HepG2 (cell line): ENCODE data around the gene UBE2D4. TPM values are rescaled to one million over a fixed set of nuclear protein-coding genes. Genes with fewer than 3 reads are reported as not detected.

Experiments
- ATAC-seq: fragments of 200-7000 bp; cut with Tn5 transposase; 3 replicates; pipeline ENCODE4 v1.9.1; 2020; ENCODE audit warnings: mild to moderate bottlenecking, moderate library complexity
- BruUV-seq: library from RNA; stranded (reverse); fragments of 400-500 nt; replicated peaks from 2 replicates; lab custom pipeline; 2021; lab: Mats Ljungman, UMichigan
- CTCF ChIA-PET: fragments of 300-600 bp; formaldehyde crosslinking; extraction: SDS; loops from one replicate; lab custom pipeline; 2021; ENCODE audit warnings: low total read pairs, inconsistent platforms, low intra/inter-chr PET ratio; lab: Yijun Ruan, JAX
- POLR2A ChIA-PET: fragments of 350-600 bp; sonication (Branson Sonifier 250); formaldehyde crosslinking; loops from one replicate; lab custom pipeline; 2020; ENCODE audit warnings: antibody characterized with exemption, inconsistent platforms; lab: Yijun Ruan, JAX
- DNase-seq: peaks from one replicate; pipeline ENCODE4 v3.0.0-alpha.2; 2015; ENCODE audit warnings: low spot score
- FAIRE-seq: peaks from 3 replicates; lab custom pipeline; 2011; peaks lifted over from hg19 to GRCh38; lab: Jason Lieb, UNC
- H2AFZ ChIP-seq: one replicate; pipeline ENCODE4 v1.6.1; 2011; ENCODE audit warnings: low read length, inconsistent platforms
- H3K27ac ChIP-seq: fragments of 300-600 bp; 3 replicates; pipeline ENCODE4 v1.8.0; 2011; ENCODE audit warnings: mixed run types, mild to moderate bottlenecking, mixed read lengths, low read length, inconsistent platforms; ENCODE audit not compliant: insufficient read depth; ENCODE audit errors: extremely low read length
- H3K27me3 ChIP-seq, 2 experiments: fragments of 200-600 bp in 1 of 2; 2 replicates in 1 of 2; 3 replicates in 1 of 2; pipeline versions ENCODE4 v1.6.0 to v1.8.0; 2011; ENCODE audit warnings: low read length in 2 of 2, mild to moderate bottlenecking in 2 of 2, moderate library complexity in 2 of 2, inconsistent platforms in 1 of 2; ENCODE audit not compliant: insufficient read depth in 2 of 2, control insufficient read depth in 1 of 2
- H3K36me3 ChIP-seq, 2 experiments: fragments of 200-600 bp in 1 of 2; replicated peaks in 1 of 2; 2 replicates in 1 of 2; 3 replicates in 1 of 2; pipeline versions ENCODE4 v1.5.1 to v1.8.0; 2011; ENCODE audit warnings: low read length in 2 of 2, inconsistent platforms in 1 of 2; ENCODE audit not compliant: insufficient read depth in 2 of 2, control insufficient read depth in 1 of 2
- H3K4me1 ChIP-seq: 2 replicates; pipeline ENCODE4 v1.5.1; 2012; ENCODE audit warnings: low read length, inconsistent platforms; ENCODE audit not compliant: insufficient read depth
- H3K4me2 ChIP-seq: 2 replicates; pipeline ENCODE4 v1.6.0; 2011; ENCODE audit warnings: low read depth, low read length, inconsistent platforms
- H3K4me3 ChIP-seq, 3 experiments: fragments of 200-600 bp in 1 of 3; sonication (generic), shearing (Covaris generic) in 1 of 3; replicated peaks in 1 of 3; 2 replicates each; pipeline ENCODE4 v1.5.1; 2011 to 2016; ENCODE audit warnings: low read length in 3 of 3, inconsistent platforms in 2 of 3, low read depth in 2 of 3, mild to moderate bottlenecking in 2 of 3, control low read depth in 1 of 3, mixed read lengths in 1 of 3; ENCODE audit not compliant: insufficient read depth in 1 of 3
- H3K79me2 ChIP-seq: one replicate; pipeline ENCODE4 v1.6.1; 2011; ENCODE audit warnings: low read length, inconsistent platforms; ENCODE audit not compliant: insufficient read depth
- H3K9ac ChIP-seq: 2 replicates; pipeline ENCODE4 v1.6.0; 2011; ENCODE audit warnings: mild to moderate bottlenecking, low read depth, low read length, inconsistent platforms; ENCODE audit not compliant: insufficient read depth
- H3K9me3 ChIP-seq: 2 replicates; pipeline ENCODE4 v1.5.1; 2012; ENCODE audit warnings: mild to moderate bottlenecking, low read length
- H4K20me1 ChIP-seq: 2 replicates; pipeline ENCODE4 v1.6.0; 2011; ENCODE audit warnings: inconsistent platforms, mild to moderate bottlenecking, low read length, moderate library complexity; ENCODE audit not compliant: insufficient read depth
- ELF3 ChIP-seq: IDR thresholded peaks from 2 replicates; pipeline ENCODE4 v1.6.1; 2016; ENCODE audit warnings: missing genetic modification reagents, missing compliant biosample characterization
- EP300 ChIP-seq, 3 experiments: sonication (generic) in 1 of 3; formaldehyde crosslinking in 1 of 3; IDR thresholded peaks; 2 replicates each; pipeline versions ENCODE4 v1.5.1 to v1.6.1; 2011 to 2020; ENCODE audit warnings: low read depth in 2 of 3, low read length in 2 of 3, borderline replicate concordance in 1 of 3, improper control_type of control experiment in 1 of 3, mild to moderate bottlenecking in 1 of 3, missing genetic modification reagents in 1 of 3, moderate library complexity in 1 of 3
- FOXO1 ChIP-seq: sonication (generic); formaldehyde crosslinking; IDR thresholded peaks from 2 replicates; pipeline ENCODE4 v1.4.0; 2020; ENCODE audit warnings: missing genetic modification reagents
- IKZF4 ChIP-seq: sonication (generic); formaldehyde crosslinking; IDR thresholded peaks from 2 replicates; pipeline ENCODE4 v1.5.1; 2020; ENCODE audit warnings: borderline replicate concordance, mild to moderate bottlenecking, low read depth, missing genetic modification reagents; ENCODE audit errors: not compliant biosample characterization
- KDM5A ChIP-seq: fragments of 200-600 bp; sonication (generic); IDR thresholded peaks from 2 replicates; pipeline ENCODE4 v1.7.0; 2018; ENCODE audit warnings: antibody characterized with exemption, mild to moderate bottlenecking, low read length, borderline replicate concordance
- PBX3 ChIP-seq: sonication (generic); formaldehyde crosslinking; IDR thresholded peaks from 2 replicates; pipeline ENCODE4 v1.8.1; 2023; ENCODE audit warnings: missing genetic modification reagents, inconsistent platforms, borderline replicate concordance
- SNAPC2 ChIP-seq: sonication (generic); formaldehyde crosslinking; IDR thresholded peaks from 2 replicates; pipeline ENCODE4 v1.8.1; 2022; ENCODE audit warnings: mild to moderate bottlenecking, missing genetic modification reagents
- SRSF1 ChIP-seq: fragments of 200-400 bp; formaldehyde crosslinking; optimal IDR thresholded peaks from 2 replicates; pipeline ENCODE3; 2017; ENCODE audit warnings: mild to moderate bottlenecking, low read depth, low read length, moderate library complexity
- WGBS: methylation state at CpG from one replicate; pipeline ENCODE4 v1.1.6; 2017; ENCODE audit warnings: low lambda C conversion rate; 5-methylcytosine and 5-hydroxymethylcytosine counted together
- in situ Hi-C: cut with HindIII; loops from 2 replicates; pipeline ENCODE4 v1.10.0; 2017; ENCODE audit warnings: low pct_unique_long_range_greater_than_20kb; ENCODE audit not compliant: extremely low pct_ligation_motif_present
- intact Hi-C: fragments of 100-400 bp; cut with micrococcal nuclease; formaldehyde crosslinking; loops from one replicate; pipeline ENCODE4 v1.10.0; 2022; ENCODE audit not compliant: unreplicated experiment
- polyA plus RNA-seq, 8 experiments: library from polyadenylated mRNA; depleted of rRNA in 3 of 8; stranded (reverse) in 7 of 8; unstranded in 1 of 8; fragments of >200 nt; fragmentation: Illumina TruSeq in 4 of 8; extraction: Trizol in 4 of 8; gene quantifications; 2 replicates each; pipeline versions ENCODE4 v1.2.1 to v1.2.3, GENCODE V29; 2011 to 2016; ENCODE audit warnings: low read depth in 4 of 8, missing spikeins in 1 of 8, mixed read lengths in 1 of 8; ENCODE audit not compliant: insufficient read depth in 1 of 8
- total RNA-seq, 5 experiments: library from RNA; depleted of rRNA; stranded (reverse); fragments of >200 nt; fragmentation: Illumina TruSeq; extraction: Trizol; gene quantifications; 2 replicates each; pipeline ENCODE4 v1.2.3, GENCODE V29; 2016; ENCODE audit warnings: low read depth in 1 of 5
- TF ChIP-seq, protein P1 (sequence below): sonication (generic); formaldehyde crosslinking; IDR thresholded peaks from 2 replicates; pipeline ENCODE4 v1.5.1; 2020; ENCODE audit warnings: mild to moderate bottlenecking, missing genetic modification reagents, borderline replicate concordance
- TF ChIP-seq, protein P2 (sequence below): IDR thresholded peaks from 2 replicates; pipeline ENCODE4 v1.6.1; 2016; ENCODE audit warnings: low read depth, missing genetic modification reagents, missing compliant biosample characterization

UBE2D4 gene
- total and polyA plus RNA-seq, 2 of the 13 experiments (the other 11 are each of a cell fraction or from before 2014, with no cell fraction given), result 9.9 to 16.0 TPM

DNA sequence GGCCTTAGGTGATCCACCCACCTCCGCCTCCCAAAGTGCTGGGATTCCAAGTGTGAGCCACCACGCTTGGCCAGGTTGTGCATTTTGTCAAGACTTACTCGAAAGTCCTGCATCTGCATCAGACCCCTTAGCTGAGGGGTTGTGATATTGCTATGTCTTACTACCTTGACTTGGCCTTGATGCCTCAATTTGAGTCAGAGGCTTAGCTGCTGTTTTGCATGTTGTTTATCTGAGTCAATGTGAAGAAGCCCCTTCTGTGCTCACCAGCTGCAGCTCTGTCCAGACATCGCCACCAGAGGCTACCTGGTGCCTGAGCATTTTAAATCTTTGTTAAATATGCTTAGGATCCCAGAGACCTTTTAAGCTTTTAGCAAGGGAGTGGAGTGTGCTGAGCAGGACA lies 18.1 kb downstream of the UBE2D4 start:
- no peaks in the 10 kb centered on the region for H3K9me3 ChIP-seq
- in situ Hi-C loops (no loop called here), intact Hi-C loops (no loop called here)
- ChIA-PET CTCF (no interaction called here), POLR2A (no interaction called here)
- H3K27me3 ChIP-seq, result no peaks in the 10 kb centered on the region
- H3K36me3 ChIP-seq, result 0 out of 5 replicates have a peak, but pooled peaks cover 0 to 8% of the 10 kb centered on the region in 2 experiments
- no peak overlapping the region for H3K4me3 ChIP-seq
- no peak overlapping the region for H2AFZ ChIP-seq
- no peak overlapping the region for H3K9ac ChIP-seq
- no peaks in the 10 kb centered on the region for H4K20me1 ChIP-seq
- peaks cover 13% of the 10 kb centered on the region for H3K4me1 ChIP-seq
- BruUV-seq, result no TSS peak
- ATAC-seq, result no peak
- WGBS, result 85% methylated on average over 3 of the region's 4 CpGs
- no peak for DNase-seq
- no peaks in the 10 kb centered on the region for H3K79me2 ChIP-seq
- no peak overlapping the region for H3K27ac ChIP-seq
- no peak overlapping the region for H3K4me2 ChIP-seq
- no peak for FAIRE-seq
- TF ChIP-seq, protein P1, sequence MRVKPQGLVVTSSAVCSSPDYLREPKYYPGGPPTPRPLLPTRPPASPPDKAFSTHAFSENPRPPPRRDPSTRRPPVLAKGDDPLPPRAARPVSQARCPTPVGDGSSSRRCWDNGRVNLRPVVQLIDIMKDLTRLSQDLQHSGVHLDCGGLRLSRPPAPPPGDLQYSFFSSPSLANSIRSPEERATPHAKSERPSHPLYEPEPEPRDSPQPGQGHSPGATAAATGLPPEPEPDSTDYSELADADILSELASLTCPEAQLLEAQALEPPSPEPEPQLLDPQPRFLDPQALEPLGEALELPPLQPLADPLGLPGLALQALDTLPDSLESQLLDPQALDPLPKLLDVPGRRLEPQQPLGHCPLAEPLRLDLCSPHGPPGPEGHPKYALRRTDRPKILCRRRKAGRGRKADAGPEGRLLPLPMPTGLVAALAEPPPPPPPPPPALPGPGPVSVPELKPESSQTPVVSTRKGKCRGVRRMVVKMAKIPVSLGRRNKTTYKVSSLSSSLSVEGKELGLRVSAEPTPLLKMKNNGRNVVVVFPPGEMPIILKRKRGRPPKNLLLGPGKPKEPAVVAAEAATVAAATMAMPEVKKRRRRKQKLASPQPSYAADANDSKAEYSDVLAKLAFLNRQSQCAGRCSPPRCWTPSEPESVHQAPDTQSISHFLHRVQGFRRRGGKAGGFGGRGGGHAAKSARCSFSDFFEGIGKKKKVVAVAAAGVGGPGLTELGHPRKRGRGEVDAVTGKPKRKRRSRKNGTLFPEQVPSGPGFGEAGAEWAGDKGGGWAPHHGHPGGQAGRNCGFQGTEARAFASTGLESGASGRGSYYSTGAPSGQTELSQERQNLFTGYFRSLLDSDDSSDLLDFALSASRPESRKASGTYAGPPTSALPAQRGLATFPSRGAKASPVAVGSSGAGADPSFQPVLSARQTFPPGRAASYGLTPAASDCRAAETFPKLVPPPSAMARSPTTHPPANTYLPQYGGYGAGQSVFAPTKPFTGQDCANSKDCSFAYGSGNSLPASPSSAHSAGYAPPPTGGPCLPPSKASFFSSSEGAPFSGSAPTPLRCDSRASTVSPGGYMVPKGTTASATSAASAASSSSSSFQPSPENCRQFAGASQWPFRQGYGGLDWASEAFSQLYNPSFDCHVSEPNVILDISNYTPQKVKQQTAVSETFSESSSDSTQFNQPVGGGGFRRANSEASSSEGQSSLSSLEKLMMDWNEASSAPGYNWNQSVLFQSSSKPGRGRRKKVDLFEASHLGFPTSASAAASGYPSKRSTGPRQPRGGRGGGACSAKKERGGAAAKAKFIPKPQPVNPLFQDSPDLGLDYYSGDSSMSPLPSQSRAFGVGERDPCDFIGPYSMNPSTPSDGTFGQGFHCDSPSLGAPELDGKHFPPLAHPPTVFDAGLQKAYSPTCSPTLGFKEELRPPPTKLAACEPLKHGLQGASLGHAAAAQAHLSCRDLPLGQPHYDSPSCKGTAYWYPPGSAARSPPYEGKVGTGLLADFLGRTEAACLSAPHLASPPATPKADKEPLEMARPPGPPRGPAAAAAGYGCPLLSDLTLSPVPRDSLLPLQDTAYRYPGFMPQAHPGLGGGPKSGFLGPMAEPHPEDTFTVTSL (CRISPR knock-in tag), result no peak
- TF ChIP-seq IKZF4 (CRISPR knock-in tag), result no peak
- no peak for TF ChIP-seq KDM5A
- TF ChIP-seq PBX3 (CRISPR knock-in tag), result no peak
- TF ChIP-seq SNAPC2, result no peak
- no peak for TF ChIP-seq SRSF1
- TF ChIP-seq ELF3 (CRISPR knock-in tag), result no peak
- no peak for TF ChIP-seq FOXO1
- TF ChIP-seq EP300 (IDR thresholded peaks at IDR 0.05; ENCODE audit: low read depth in 2 of 2, low read length in 2 of 2), result no peak
- TF ChIP-seq EP300 (CRISPR knock-in tag; IDR thresholded peaks at IDR 0.05; ENCODE audit: borderline replicate concordance), result no peak
- TF ChIP-seq, protein P2, sequence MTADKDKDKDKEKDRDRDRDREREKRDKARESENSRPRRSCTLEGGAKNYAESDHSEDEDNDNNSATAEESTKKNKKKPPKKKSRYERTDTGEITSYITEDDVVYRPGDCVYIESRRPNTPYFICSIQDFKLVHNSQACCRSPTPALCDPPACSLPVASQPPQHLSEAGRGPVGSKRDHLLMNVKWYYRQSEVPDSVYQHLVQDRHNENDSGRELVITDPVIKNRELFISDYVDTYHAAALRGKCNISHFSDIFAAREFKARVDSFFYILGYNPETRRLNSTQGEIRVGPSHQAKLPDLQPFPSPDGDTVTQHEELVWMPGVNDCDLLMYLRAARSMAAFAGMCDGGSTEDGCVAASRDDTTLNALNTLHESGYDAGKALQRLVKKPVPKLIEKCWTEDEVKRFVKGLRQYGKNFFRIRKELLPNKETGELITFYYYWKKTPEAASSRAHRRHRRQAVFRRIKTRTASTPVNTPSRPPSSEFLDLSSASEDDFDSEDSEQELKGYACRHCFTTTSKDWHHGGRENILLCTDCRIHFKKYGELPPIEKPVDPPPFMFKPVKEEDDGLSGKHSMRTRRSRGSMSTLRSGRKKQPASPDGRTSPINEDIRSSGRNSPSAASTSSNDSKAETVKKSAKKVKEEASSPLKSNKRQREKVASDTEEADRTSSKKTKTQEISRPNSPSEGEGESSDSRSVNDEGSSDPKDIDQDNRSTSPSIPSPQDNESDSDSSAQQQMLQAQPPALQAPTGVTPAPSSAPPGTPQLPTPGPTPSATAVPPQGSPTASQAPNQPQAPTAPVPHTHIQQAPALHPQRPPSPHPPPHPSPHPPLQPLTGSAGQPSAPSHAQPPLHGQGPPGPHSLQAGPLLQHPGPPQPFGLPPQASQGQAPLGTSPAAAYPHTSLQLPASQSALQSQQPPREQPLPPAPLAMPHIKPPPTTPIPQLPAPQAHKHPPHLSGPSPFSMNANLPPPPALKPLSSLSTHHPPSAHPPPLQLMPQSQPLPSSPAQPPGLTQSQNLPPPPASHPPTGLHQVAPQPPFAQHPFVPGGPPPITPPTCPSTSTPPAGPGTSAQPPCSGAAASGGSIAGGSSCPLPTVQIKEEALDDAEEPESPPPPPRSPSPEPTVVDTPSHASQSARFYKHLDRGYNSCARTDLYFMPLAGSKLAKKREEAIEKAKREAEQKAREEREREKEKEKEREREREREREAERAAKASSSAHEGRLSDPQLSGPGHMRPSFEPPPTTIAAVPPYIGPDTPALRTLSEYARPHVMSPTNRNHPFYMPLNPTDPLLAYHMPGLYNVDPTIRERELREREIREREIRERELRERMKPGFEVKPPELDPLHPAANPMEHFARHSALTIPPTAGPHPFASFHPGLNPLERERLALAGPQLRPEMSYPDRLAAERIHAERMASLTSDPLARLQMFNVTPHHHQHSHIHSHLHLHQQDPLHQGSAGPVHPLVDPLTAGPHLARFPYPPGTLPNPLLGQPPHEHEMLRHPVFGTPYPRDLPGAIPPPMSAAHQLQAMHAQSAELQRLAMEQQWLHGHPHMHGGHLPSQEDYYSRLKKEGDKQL, result no peak
